ENCODE data around the gene LBHD2.
"Not testable (repeated sequence)": the region's sequence is repeated elsewhere in the genome, so short reads cannot be mapped to it uniquely, and the experiment has no call there.

The LBHD2 gene

GRCh38 chr14:103113303-103113702 is 29.3 kb downstream of the LBHD2 start:
- H4K91ac ChIP-seq (ENCODE audit: low read depth, low read length, poor library complexity) = no peak overlapping the region
- H3K27me3 ChIP-seq (ENCODE audit: control insufficient read depth in 3 of 3, insufficient read depth in 3 of 3, low read depth in 1 of 3, low read length in 3 of 3) = peaks cover 0 to 15% (median 2%) of the 10 kb centered on the region in 3 experiments
- H3K4ac ChIP-seq (ENCODE audit: low read length) = no peak overlapping the region
- DNase-seq (ENCODE audit: low spot score) = no peak
- no peak overlapping the region for H3K4me3 ChIP-seq (ENCODE audit: low read length in 2 of 2)
- H3K27ac ChIP-seq (replicated peaks; ENCODE audit: low read length) = no peak overlapping the region
- peak overlapping the region; percentile 65 for H4K8ac ChIP-seq (ENCODE audit: low read depth, low read length)
- H2AK5ac ChIP-seq (ENCODE audit: low read depth, low read length) = peak overlapping the region; percentile 97
- H3K14ac ChIP-seq (ENCODE audit: low read length) = peak overlapping the region; percentile 47
- H3K79me1 ChIP-seq (ENCODE audit: low read depth, low read length) = no peaks in the 10 kb centered on the region
- peak overlapping the region; percentile 53 for H2BK5ac ChIP-seq (ENCODE audit: low read length)
- no CpG with 5 or more reads among the region's 5 CpGs for WGBS, 2 donors (ENCODE audit: extremely low coverage in 2 of 2, insufficient read length in 2 of 2, insufficient replicate concordance in 1 of 2)
- H3K9ac ChIP-seq (ENCODE audit: low read depth, low read length, poor library complexity) = peak overlapping the region; percentile 21
- peak overlapping the region; percentile 90 for H3K18ac ChIP-seq (ENCODE audit: low read length)
- no peak overlapping the region for H3K4me2 ChIP-seq (ENCODE audit: insufficient read depth, low read length, poor library complexity, severe bottlenecking)
- peaks cover 15 to 28% of the 10 kb centered on the region in 2 donors for H3K4me1 ChIP-seq (ENCODE audit: control insufficient read depth in 2 of 2, insufficient read depth in 1 of 2, low read depth in 1 of 2, low read length in 2 of 2)
- H2BK15ac ChIP-seq (ENCODE audit: low read length) = peak overlapping the region; percentile 95
- H3K36me3 ChIP-seq (replicated peaks in 1 of 2; ENCODE audit: control insufficient read depth in 2 of 2, insufficient read depth in 2 of 2, low read length in 2 of 2) = no peaks in the 10 kb centered on the region
- H3K9me3 ChIP-seq (replicated peaks in 1 of 2; ENCODE audit: control insufficient read depth in 2 of 2, insufficient read depth in 1 of 2, low read depth in 1 of 2, low read length in 2 of 2) = no peaks in the 10 kb centered on the region
- H2BK12ac ChIP-seq (ENCODE audit: low read length) = peak overlapping the region; percentile 90
- H2BK120ac ChIP-seq (ENCODE audit: low read depth, low read length) = no peak overlapping the region
- peak overlapping the region; percentile 91 for H3K23ac ChIP-seq (ENCODE audit: low read depth, low read length, poor library complexity)
- H2AFZ ChIP-seq (ENCODE audit: low read length) = no peak overlapping the region

- DNase-seq (ENCODE audit: low spot score) = no peak
- H3K27ac ChIP-seq (replicated peaks; ENCODE audit: low read length) = no peak overlapping the region
- no CpG with 5 or more reads among the region's 13 CpGs for WGBS, 2 donors (ENCODE audit: extremely low coverage in 2 of 2, insufficient read length in 2 of 2, insufficient replicate concordance in 1 of 2)
Measured at GRCh38 chr14:103113774-103114173, 29.8 kb downstream of the LBHD2 start.

GRCh38 chr14:103115086-103115679 is 31.2 kb downstream of the LBHD2 start:
- not testable (repeated sequence) for H3K9ac ChIP-seq (ENCODE audit: low read depth, low read length, poor library complexity); H4K8ac ChIP-seq (ENCODE audit: low read depth, low read length); H3K4ac ChIP-seq (ENCODE audit: low read length); H3K4me2 ChIP-seq (ENCODE audit: insufficient read depth, low read length, poor library complexity, severe bottlenecking); H2BK12ac ChIP-seq (ENCODE audit: low read length); H3K18ac ChIP-seq (ENCODE audit: low read length); H3K14ac ChIP-seq (ENCODE audit: low read length); H3K27ac ChIP-seq (replicated peaks; ENCODE audit: low read length); H3K23ac ChIP-seq (ENCODE audit: low read depth, low read length, poor library complexity); H3K36me3 ChIP-seq (replicated peaks in 1 of 2; ENCODE audit: control insufficient read depth in 2 of 2, insufficient read depth in 2 of 2, low read length in 2 of 2); H2BK120ac ChIP-seq (ENCODE audit: low read depth, low read length); DNase-seq (ENCODE audit: low spot score); H4K91ac ChIP-seq (ENCODE audit: low read depth, low read length, poor library complexity); H3K79me1 ChIP-seq (ENCODE audit: low read depth, low read length); H2BK15ac ChIP-seq (ENCODE audit: low read length); H3K9me3 ChIP-seq (replicated peaks in 1 of 2; ENCODE audit: control insufficient read depth in 2 of 2, insufficient read depth in 1 of 2, low read depth in 1 of 2, low read length in 2 of 2); H2AK5ac ChIP-seq (ENCODE audit: low read depth, low read length); H2BK5ac ChIP-seq (ENCODE audit: low read length); H2AFZ ChIP-seq (ENCODE audit: low read length); H3K4me3 ChIP-seq (ENCODE audit: low read length in 2 of 2)
- peaks cover 8 to 16% of the 10 kb centered on the region in 2 donors for H3K4me1 ChIP-seq (ENCODE audit: control insufficient read depth in 2 of 2, insufficient read depth in 1 of 2, low read depth in 1 of 2, low read length in 2 of 2)
- H3K27me3 ChIP-seq (ENCODE audit: control insufficient read depth in 3 of 3, insufficient read depth in 3 of 3, low read depth in 1 of 3, low read length in 3 of 3) = peaks cover 0 to 11% (median 2%) of the 10 kb centered on the region in 3 experiments
- no CpG with 5 or more reads among the region's 12 CpGs for WGBS, 2 donors (ENCODE audit: extremely low coverage in 2 of 2, insufficient read length in 2 of 2, insufficient replicate concordance in 1 of 2)

More at GRCh38 chr14:103113774-103114173, 29.8 kb downstream of the LBHD2 start:
- Histone ChIP-seq H3K36me3 (replicated peaks in 1 of 2; ENCODE audit: control insufficient read depth in 2 of 2, insufficient read depth in 2 of 2, low read length in 2 of 2) (no peaks in the 10 kb centered on the region), H3K4ac (ENCODE audit: low read length) (no peak overlapping the region), H3K4me2 (ENCODE audit: insufficient read depth, low read length, poor library complexity, severe bottlenecking) (no peak overlapping the region), H2BK15ac (ENCODE audit: low read length) (peak overlapping the region; percentile 95), H4K91ac (ENCODE audit: low read depth, low read length, poor library complexity) (no peak overlapping the region), H3K23ac (ENCODE audit: low read depth, low read length, poor library complexity) (peak overlapping the region; percentile 91), H3K9ac (ENCODE audit: low read depth, low read length, poor library complexity) (peak overlapping the region; percentile 21), H2BK12ac (ENCODE audit: low read length) (peak overlapping the region; percentile 90), H3K4me3 (ENCODE audit: low read length in 2 of 2) (no peak overlapping the region), H3K9me3 (replicated peaks in 1 of 2; ENCODE audit: control insufficient read depth in 2 of 2, insufficient read depth in 1 of 2, low read depth in 1 of 2, low read length in 2 of 2) (no peaks in the 10 kb centered on the region), H3K14ac (ENCODE audit: low read length) (peak overlapping the region; percentile 47), H3K18ac (ENCODE audit: low read length) (peak overlapping the region; percentile 90), H2BK5ac (ENCODE audit: low read length) (peak overlapping the region; percentile 53), H2BK120ac (ENCODE audit: low read depth, low read length) (no peak overlapping the region), H3K4me1 (ENCODE audit: control insufficient read depth in 2 of 2, insufficient read depth in 1 of 2, low read depth in 1 of 2, low read length in 2 of 2) (peaks cover 15 to 24% of the 10 kb centered on the region in 2 donors), H3K27me3 (ENCODE audit: control insufficient read depth in 3 of 3, insufficient read depth in 3 of 3, low read depth in 1 of 3, low read length in 3 of 3) (peaks cover 0 to 11% (median 2%) of the 10 kb centered on the region in 3 experiments), H2AK5ac (ENCODE audit: low read depth, low read length) (peak overlapping the region; percentile 97), H2AFZ (ENCODE audit: low read length) (no peak overlapping the region), H3K79me1 (ENCODE audit: low read depth, low read length) (no peaks in the 10 kb centered on the region), H4K8ac (ENCODE audit: low read depth, low read length) (peak overlapping the region; percentile 65)

- H4K8ac ChIP-seq (ENCODE audit: low read depth, low read length) = no peak overlapping the region
- no peaks in the 10 kb centered on the region for H3K79me1 ChIP-seq (ENCODE audit: low read depth, low read length)
- no peak overlapping the region for H3K4me3 ChIP-seq (ENCODE audit: low read length in 2 of 2)
- no peak overlapping the region for H3K23ac ChIP-seq (ENCODE audit: low read depth, low read length, poor library complexity)
- H2BK12ac ChIP-seq (ENCODE audit: low read length) = peak overlapping the region; percentile 67
- no CpG with 5 or more reads among the region's 10 CpGs for WGBS, 2 donors (ENCODE audit: extremely low coverage in 2 of 2, insufficient read length in 2 of 2, insufficient replicate concordance in 1 of 2)
- peak overlapping the region; percentile 15 for H2BK5ac ChIP-seq (ENCODE audit: low read length)
- no peak overlapping the region for H2BK120ac ChIP-seq (ENCODE audit: low read depth, low read length)
- H3K36me3 ChIP-seq (replicated peaks in 1 of 2; ENCODE audit: control insufficient read depth in 2 of 2, insufficient read depth in 2 of 2, low read length in 2 of 2) = no peaks in the 10 kb centered on the region
- no peaks in the 10 kb centered on the region for H3K9me3 ChIP-seq (replicated peaks in 1 of 2; ENCODE audit: control insufficient read depth in 2 of 2, insufficient read depth in 1 of 2, low read depth in 1 of 2, low read length in 2 of 2)
- H3K27ac ChIP-seq (replicated peaks; ENCODE audit: low read length) = no peak overlapping the region
- H3K27me3 ChIP-seq (ENCODE audit: control insufficient read depth in 3 of 3, insufficient read depth in 3 of 3, low read depth in 1 of 3, low read length in 3 of 3) = peaks cover 0 to 12% (median 0%) of the 10 kb centered on the region in 3 experiments
- no peak overlapping the region for H3K9ac ChIP-seq (ENCODE audit: low read depth, low read length, poor library complexity)
- no peak overlapping the region for H4K91ac ChIP-seq (ENCODE audit: low read depth, low read length, poor library complexity)
- no peak overlapping the region for H3K4me2 ChIP-seq (ENCODE audit: insufficient read depth, low read length, poor library complexity, severe bottlenecking)
- peaks cover 2 to 8% of the 10 kb centered on the region in 2 donors for H3K4me1 ChIP-seq (ENCODE audit: control insufficient read depth in 2 of 2, insufficient read depth in 1 of 2, low read depth in 1 of 2, low read length in 2 of 2)
- H3K14ac ChIP-seq (ENCODE audit: low read length) = no peak overlapping the region
- H2AK5ac ChIP-seq (ENCODE audit: low read depth, low read length) = no peak overlapping the region
- no peak overlapping the region for H3K18ac ChIP-seq (ENCODE audit: low read length)
- H2AFZ ChIP-seq (ENCODE audit: low read length) = no peak overlapping the region
- H3K4ac ChIP-seq (ENCODE audit: low read length) = no peak overlapping the region
- no peak overlapping the region for H2BK15ac ChIP-seq (ENCODE audit: low read length)
- DNase-seq (ENCODE audit: low spot score) = no peak
Measured at GRCh38 chr14:103115845-103116572, 32.0 kb downstream of the LBHD2 start.

Measured in neuronal stem cell (in vitro differentiated cells).